Peyer's patch (tissue), 4 donors: Measurements from ENCODE around the gene MAP2K5. TPM values are rescaled to one million over a fixed set of nuclear protein-coding genes. Genes with fewer than 3 reads are reported as not detected.

Source experiments
- DNase-seq, 3 donors: peaks; one replicate each; pipeline ENCODE4 v3.0.0-alpha.2; 2017 to 2019
- H3K27ac ChIP-seq, 4 donors: fragments of 200-600 bp; sonication (generic); one replicate each; pipeline ENCODE4 v1.5.1; 2016 to 2019
- H3K27me3 ChIP-seq, 2 donors: fragments of 200-600 bp; sonication (generic); one replicate each; pipeline ENCODE4 v1.5.1; 2019
- H3K36me3 ChIP-seq, 3 donors: fragments of 200-600 bp; sonication (generic); one replicate each; pipeline ENCODE4 v1.5.1; 2016 to 2019
- H3K4me1 ChIP-seq, 4 donors: fragments of 200-600 bp; sonication (generic); one replicate each; pipeline ENCODE4 v1.5.1; 2016 to 2019
- H3K4me3 ChIP-seq, 4 donors: fragments of 200-600 bp; sonication (generic); 1 replicate in 3 of 4; 2 replicates in 1 of 4; pipeline ENCODE4 v1.5.1; 2016 to 2019; ENCODE audit warnings: mild to moderate bottlenecking in 1 of 4
- H3K9me3 ChIP-seq, 4 donors: fragments of 200-600 bp; sonication (generic); one replicate each; pipeline ENCODE4 v1.5.1; 2016 to 2019; ENCODE audit warnings: mild to moderate bottlenecking in 1 of 4
- CTCF ChIP-seq, 6 experiments: fragments of 450-650 bp in 4 of 6; fragments of 200-600 bp in 2 of 6; sonication (generic) in 1 of 6; IDR thresholded peaks; one replicate each; pipeline ENCODE4 v1.5.1; 2017 to 2019; ENCODE audit warnings: antibody characterized with exemption in 6 of 6, mild to moderate bottlenecking in 3 of 6, moderate library complexity in 1 of 6
- POLR2A ChIP-seq, 2 donors: fragments of 450-650 bp; IDR thresholded peaks; one replicate each; pipeline ENCODE4 v1.5.1; 2017; ENCODE audit warnings: antibody characterized with exemption in 2 of 2, mild to moderate bottlenecking in 2 of 2, moderate library complexity in 2 of 2
- total RNA-seq, 4 donors: library from RNA; depleted of rRNA; stranded (reverse); fragments of >200 nt; gene quantifications; one replicate each; pipeline ENCODE4 v1.1.0, GENCODE V29; 2016

The MAP2K5 gene
- total RNA-seq, 4 donors from 2014 or later = 14.0 to 50.3 (median 21.2) TPM

- Histone ChIP-seq H3K4me1 (peaks cover 0 to 88% (median 18%) of the 10 kb centered on the region in 4 donors), H3K4me3 (peak within 1 kb of the TSS in 2 of 4 donors; percentile 11 to 28), H3K27ac (no peak within 1 kb of the TSS), H3K9me3 (peaks cover 0 to 19% (median 0%) of the 10 kb centered on the region in 4 donors), H3K36me3 (no peaks in the 10 kb centered on the region), H3K27me3 (peaks cover 0 to 96% of the 10 kb centered on the region in 2 donors)
- DNase-seq = peak in 1 of 3 donors; percentile 49
- TF ChIP-seq POLR2A (IDR thresholded peaks at IDR 0.05) (no peak), CTCF (IDR thresholded peaks at IDR 0.05) (no peak)
Measured at GRCh38 chr15:67824976-67825880, 282.7 kb downstream of the MAP2K5 start, which contains the start of gene SKOR1. Gene SKOR1 (plus strand): TSS chr15:67825509. CDS start chr15:67825603, 94 bp downstream.

GRCh38 chr15:67825881-67826716 is 283.6 kb downstream of the MAP2K5 start:
- Histone ChIP-seq H3K27ac (no peak overlapping the region), H3K36me3 (no peaks in the 10 kb centered on the region), H3K4me1 (peaks cover 0 to 82% (median 18%) of the 10 kb centered on the region in 4 donors), H3K27me3 (peaks cover 0 to 89% of the 10 kb centered on the region in 2 donors), H3K9me3 (peaks cover 0 to 19% (median 0%) of the 10 kb centered on the region in 4 donors), H3K4me3 (peak overlapping the region in 1 of 4 donors; percentile 28)
- DNase-seq = peak in 1 of 3 donors; percentile 43
- TF ChIP-seq CTCF (IDR thresholded peaks at IDR 0.05) (no peak), POLR2A (IDR thresholded peaks at IDR 0.05) (no peak)

- DNase-seq = peak in 1 of 3 donors; percentile 29
- Histone ChIP-seq H3K9me3 (peaks cover 0 to 19% (median 0%) of the 10 kb centered on the region in 4 donors), H3K27me3 (peaks cover 0 to 84% of the 10 kb centered on the region in 2 donors), H3K27ac (no peak overlapping the region), H3K4me3 (peak overlapping the region in 2 of 4 donors; percentile 0 to 7), H3K36me3 (no peaks in the 10 kb centered on the region), H3K4me1 (peaks cover 0 to 80% (median 18%) of the 10 kb centered on the region in 4 donors)
- TF ChIP-seq CTCF (IDR thresholded peaks at IDR 0.05) (no peak), POLR2A (IDR thresholded peaks at IDR 0.05) (no peak)
Measured at GRCh38 chr15:67826717-67827561, 284.4 kb downstream of the MAP2K5 start.

- Histone ChIP-seq H3K27ac (no peak overlapping the region), H3K9me3 (peaks cover 0 to 19% (median 0%) of the 10 kb centered on the region in 4 donors), H3K27me3 (peaks cover 0 to 82% of the 10 kb centered on the region in 2 donors), H3K4me3 (peak overlapping the region in 2 of 4 donors; percentile 6 to 23), H3K36me3 (no peaks in the 10 kb centered on the region), H3K4me1 (peaks cover 0 to 77% (median 19%) of the 10 kb centered on the region in 4 donors)
- DNase-seq = no peak
- TF ChIP-seq CTCF (IDR thresholded peaks at IDR 0.05) = no peak
- no peak for TF ChIP-seq POLR2A (IDR thresholded peaks at IDR 0.05)
Measured at GRCh38 chr15:67827562-67828277, 285.2 kb downstream of the MAP2K5 start.
